ENCODE data around the gene LEFTY2.

Gene LEFTY2

DNA sequence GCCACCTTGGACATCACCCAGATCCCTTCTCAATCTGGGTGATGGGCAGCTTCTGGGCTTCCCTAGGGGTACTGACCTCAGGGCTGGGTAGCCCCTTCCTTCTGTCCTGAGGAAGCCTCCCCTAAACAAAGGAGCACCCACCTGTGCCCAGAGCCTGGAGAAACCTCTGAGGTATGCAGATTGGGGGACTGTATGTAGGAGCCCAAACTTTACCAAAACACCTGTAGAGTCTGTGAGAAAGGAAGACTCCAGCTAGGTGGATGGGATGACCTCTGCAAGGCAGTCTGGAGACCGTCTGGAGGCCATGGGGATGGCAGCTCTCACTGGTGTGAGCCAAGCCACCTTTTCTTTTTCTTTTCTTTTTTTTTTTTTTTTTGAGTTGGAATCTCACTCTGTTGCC is 13.7 kb upstream of the LEFTY2 start:
- TF ChIP-seq, protein P1, sequence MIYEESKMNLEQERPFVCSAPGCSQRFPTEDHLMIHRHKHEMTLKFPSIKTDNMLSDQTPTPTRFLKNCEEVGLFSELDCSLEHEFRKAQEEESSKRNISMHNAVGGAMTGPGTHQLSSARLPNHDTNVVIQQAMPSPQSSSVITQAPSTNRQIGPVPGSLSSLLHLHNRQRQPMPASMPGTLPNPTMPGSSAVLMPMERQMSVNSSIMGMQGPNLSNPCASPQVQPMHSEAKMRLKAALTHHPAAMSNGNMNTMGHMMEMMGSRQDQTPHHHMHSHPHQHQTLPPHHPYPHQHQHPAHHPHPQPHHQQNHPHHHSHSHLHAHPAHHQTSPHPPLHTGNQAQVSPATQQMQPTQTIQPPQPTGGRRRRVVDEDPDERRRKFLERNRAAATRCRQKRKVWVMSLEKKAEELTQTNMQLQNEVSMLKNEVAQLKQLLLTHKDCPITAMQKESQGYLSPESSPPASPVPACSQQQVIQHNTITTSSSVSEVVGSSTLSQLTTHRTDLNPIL (CRISPR knock-in tag; IDR thresholded peaks at IDR 0.05; ENCODE audit: low read depth): no peak
- TF ChIP-seq, protein P2, sequence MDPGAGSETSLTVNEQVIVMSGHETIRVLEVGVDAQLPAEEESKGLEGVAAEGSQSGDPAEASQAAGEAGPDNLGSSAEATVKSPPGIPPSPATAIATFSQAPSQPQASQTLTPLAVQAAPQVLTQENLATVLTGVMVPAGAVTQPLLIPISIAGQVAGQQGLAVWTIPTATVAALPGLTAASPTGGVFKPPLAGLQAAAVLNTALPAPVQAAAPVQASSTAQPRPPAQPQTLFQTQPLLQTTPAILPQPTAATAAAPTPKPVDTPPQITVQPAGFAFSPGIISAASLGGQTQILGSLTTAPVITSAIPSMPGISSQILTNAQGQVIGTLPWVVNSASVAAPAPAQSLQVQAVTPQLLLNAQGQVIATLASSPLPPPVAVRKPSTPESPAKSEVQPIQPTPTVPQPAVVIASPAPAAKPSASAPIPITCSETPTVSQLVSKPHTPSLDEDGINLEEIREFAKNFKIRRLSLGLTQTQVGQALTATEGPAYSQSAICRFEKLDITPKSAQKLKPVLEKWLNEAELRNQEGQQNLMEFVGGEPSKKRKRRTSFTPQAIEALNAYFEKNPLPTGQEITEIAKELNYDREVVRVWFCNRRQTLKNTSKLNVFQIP (CRISPR knock-in tag; IDR thresholded peaks at IDR 0.05; ENCODE audit: borderline replicate concordance, low read depth): no peak
- TF ChIP-seq CSDC2 (CRISPR knock-in tag; IDR thresholded peaks at IDR 0.05) (no peak), ZNF565 (CRISPR knock-in tag; conservative IDR thresholded peaks at IDR 0.05; ENCODE audit: low read depth) (no peak), PPARA (CRISPR knock-in tag; IDR thresholded peaks at IDR 0.05; ENCODE audit: borderline replicate concordance) (no peak), RARB (CRISPR knock-in tag; IDR thresholded peaks at IDR 0.05) (no peak), ISL1 (CRISPR knock-in tag; IDR thresholded peaks at IDR 0.05) (no peak), ZFP30 (CRISPR knock-in tag; IDR thresholded peaks at IDR 0.05) (no peak), ARNTL (CRISPR knock-in tag; IDR thresholded peaks at IDR 0.05; ENCODE audit: borderline replicate concordance, low read depth) (no peak)
- no peak for ATAC-seq

DNA sequence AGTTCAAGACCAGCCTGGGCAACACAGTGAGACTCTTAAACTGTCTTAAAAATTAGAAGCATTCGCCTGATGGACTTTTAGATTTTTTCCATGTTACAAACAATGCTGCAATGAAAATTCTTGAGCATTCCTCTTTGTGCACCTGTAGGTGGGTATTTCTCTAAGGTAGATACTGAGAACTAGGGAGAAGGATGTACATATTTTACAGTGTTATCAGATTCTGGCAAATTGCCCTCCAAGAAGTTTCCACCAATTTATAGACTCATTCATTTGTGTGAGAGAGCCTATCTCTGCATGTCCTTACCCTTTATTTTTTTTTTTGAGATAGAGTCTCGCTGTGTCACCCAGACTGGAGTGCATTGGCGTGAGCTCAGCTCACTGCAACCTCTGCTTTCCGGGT is 12.3 kb upstream of the LEFTY2 start:
- no peak for ATAC-seq
- TF ChIP-seq, protein P3, sequence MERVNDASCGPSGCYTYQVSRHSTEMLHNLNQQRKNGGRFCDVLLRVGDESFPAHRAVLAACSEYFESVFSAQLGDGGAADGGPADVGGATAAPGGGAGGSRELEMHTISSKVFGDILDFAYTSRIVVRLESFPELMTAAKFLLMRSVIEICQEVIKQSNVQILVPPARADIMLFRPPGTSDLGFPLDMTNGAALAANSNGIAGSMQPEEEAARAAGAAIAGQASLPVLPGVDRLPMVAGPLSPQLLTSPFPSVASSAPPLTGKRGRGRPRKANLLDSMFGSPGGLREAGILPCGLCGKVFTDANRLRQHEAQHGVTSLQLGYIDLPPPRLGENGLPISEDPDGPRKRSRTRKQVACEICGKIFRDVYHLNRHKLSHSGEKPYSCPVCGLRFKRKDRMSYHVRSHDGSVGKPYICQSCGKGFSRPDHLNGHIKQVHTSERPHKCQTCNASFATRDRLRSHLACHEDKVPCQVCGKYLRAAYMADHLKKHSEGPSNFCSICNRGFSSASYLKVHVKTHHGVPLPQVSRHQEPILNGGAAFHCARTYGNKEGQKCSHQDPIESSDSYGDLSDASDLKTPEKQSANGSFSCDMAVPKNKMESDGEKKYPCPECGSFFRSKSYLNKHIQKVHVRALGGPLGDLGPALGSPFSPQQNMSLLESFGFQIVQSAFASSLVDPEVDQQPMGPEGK (CRISPR knock-in tag; IDR thresholded peaks at IDR 0.05; ENCODE audit: borderline replicate concordance): no peak
- no peak for TF ChIP-seq TCF4 (CRISPR knock-in tag; IDR thresholded peaks at IDR 0.05; ENCODE audit: borderline replicate concordance)
- no peak for TF ChIP-seq GLIS3 (CRISPR knock-in tag; IDR thresholded peaks at IDR 0.05)
- no peak for TF ChIP-seq ZFP30 (CRISPR knock-in tag; IDR thresholded peaks at IDR 0.05)
- TF ChIP-seq TOX (CRISPR knock-in tag; IDR thresholded peaks at IDR 0.05; ENCODE audit: borderline replicate concordance): no peak
- no peak for TF ChIP-seq SNAI2 (CRISPR knock-in tag; IDR thresholded peaks at IDR 0.05)
- TF ChIP-seq, protein P4, sequence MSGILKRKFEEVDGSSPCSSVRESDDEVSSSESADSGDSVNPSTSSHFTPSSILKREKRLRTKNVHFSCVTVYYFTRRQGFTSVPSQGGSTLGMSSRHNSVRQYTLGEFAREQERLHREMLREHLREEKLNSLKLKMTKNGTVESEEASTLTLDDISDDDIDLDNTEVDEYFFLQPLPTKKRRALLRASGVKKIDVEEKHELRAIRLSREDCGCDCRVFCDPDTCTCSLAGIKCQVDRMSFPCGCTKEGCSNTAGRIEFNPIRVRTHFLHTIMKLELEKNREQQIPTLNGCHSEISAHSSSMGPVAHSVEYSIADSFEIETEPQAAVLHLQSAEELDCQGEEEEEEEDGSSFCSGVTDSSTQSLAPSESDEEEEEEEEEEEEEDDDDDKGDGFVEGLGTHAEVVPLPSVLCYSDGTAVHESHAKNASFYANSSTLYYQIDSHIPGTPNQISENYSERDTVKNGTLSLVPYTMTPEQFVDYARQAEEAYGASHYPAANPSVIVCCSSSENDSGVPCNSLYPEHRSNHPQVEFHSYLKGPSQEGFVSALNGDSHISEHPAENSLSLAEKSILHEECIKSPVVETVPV (CRISPR knock-in tag; IDR thresholded peaks at IDR 0.05): no peak
- no peak for TF ChIP-seq CSDC2 (CRISPR knock-in tag; IDR thresholded peaks at IDR 0.05)
- no peak for TF ChIP-seq BACH2 (CRISPR knock-in tag; IDR thresholded peaks at IDR 0.05; ENCODE audit: borderline replicate concordance)
- TF ChIP-seq ZNF70 (CRISPR knock-in tag; IDR thresholded peaks at IDR 0.05): no peak
- TF ChIP-seq ZC3H10 (CRISPR knock-in tag; IDR thresholded peaks at IDR 0.05): no peak
- no peak for TF ChIP-seq ISL1 (CRISPR knock-in tag; IDR thresholded peaks at IDR 0.05)
- TF ChIP-seq OSR1 (CRISPR knock-in tag; IDR thresholded peaks at IDR 0.05): no peak
- TF ChIP-seq ARNTL (CRISPR knock-in tag; IDR thresholded peaks at IDR 0.05; ENCODE audit: borderline replicate concordance, low read depth): no peak
- TF ChIP-seq, protein P1 (CRISPR knock-in tag; IDR thresholded peaks at IDR 0.05; ENCODE audit: low read depth): no peak
- no peak for TF ChIP-seq RARB (CRISPR knock-in tag; IDR thresholded peaks at IDR 0.05)
- no peak for TF ChIP-seq ESRRG (CRISPR knock-in tag; IDR thresholded peaks at IDR 0.05)
- no peak for TF ChIP-seq ZFP3 (CRISPR knock-in tag; IDR thresholded peaks at IDR 0.05)

DNA sequence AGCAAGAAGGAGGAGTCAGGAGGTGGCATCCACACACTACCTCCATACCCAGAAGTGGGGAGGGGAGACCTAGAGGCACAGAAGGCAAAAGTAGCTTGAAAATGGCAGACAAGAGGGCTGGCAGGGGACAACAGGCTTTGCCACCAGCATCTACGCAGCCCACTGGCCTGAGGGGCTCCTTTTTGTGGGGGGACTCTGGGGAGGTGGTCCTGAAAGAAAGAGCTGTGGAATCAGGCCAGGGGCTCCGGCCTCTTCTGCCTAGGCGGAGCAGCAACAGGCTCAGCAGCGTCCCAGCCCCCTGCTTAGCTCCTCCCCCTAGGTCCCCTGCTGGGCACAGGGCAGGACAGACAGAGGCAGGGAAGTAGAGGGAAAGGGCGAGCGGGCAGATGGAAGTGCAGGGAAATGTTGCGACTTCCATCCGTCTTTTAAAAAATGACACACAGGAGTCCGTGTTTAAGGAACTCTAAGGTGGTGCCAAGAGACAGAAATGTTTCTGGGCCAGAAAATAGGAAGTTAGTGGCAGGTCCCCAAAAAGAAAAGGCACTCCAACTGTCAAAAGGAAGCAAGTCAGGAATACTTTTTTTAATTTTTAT is 10.0 kb upstream of the LEFTY2 start:
- 0 out of 3 replicates have a peak, but pooled peaks have one; percentile 24 for ATAC-seq
- no peak for TF ChIP-seq GLIS3 (CRISPR knock-in tag; IDR thresholded peaks at IDR 0.05)
- no peak for TF ChIP-seq ZFP30 (CRISPR knock-in tag; IDR thresholded peaks at IDR 0.05)
- no peak for TF ChIP-seq CSDC2 (CRISPR knock-in tag; IDR thresholded peaks at IDR 0.05)
- TF ChIP-seq SNAI2 (CRISPR knock-in tag; IDR thresholded peaks at IDR 0.05): no peak
